ENCODE measurements around the gene SLC66A1.

DNA sequence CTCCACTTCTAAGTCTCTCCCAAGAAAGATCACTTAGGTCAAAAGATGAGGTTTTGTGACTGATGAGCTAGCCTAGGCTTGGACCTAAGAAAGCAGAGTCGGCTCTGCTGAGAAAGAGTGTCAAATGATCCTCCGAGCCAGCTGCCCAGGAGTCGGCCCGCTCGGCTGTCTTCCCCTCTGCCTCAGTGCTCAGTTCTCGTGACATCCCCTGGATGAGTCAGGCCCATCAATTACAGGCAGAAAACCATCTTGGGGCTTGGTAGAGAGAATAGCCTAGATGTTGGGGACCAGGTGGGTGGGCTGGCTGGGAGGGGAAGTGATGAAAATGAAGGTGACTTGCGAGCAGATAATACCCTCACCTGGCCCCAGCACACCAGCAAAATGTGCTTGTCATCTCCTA lies 60.5 kb downstream of the SLC66A1 start:
- TF ChIP-seq, protein P1, sequence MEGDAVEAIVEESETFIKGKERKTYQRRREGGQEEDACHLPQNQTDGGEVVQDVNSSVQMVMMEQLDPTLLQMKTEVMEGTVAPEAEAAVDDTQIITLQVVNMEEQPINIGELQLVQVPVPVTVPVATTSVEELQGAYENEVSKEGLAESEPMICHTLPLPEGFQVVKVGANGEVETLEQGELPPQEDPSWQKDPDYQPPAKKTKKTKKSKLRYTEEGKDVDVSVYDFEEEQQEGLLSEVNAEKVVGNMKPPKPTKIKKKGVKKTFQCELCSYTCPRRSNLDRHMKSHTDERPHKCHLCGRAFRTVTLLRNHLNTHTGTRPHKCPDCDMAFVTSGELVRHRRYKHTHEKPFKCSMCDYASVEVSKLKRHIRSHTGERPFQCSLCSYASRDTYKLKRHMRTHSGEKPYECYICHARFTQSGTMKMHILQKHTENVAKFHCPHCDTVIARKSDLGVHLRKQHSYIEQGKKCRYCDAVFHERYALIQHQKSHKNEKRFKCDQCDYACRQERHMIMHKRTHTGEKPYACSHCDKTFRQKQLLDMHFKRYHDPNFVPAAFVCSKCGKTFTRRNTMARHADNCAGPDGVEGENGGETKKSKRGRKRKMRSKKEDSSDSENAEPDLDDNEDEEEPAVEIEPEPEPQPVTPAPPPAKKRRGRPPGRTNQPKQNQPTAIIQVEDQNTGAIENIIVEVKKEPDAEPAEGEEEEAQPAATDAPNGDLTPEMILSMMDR (IDR thresholded peaks at IDR 0.05): no peak
- TF ChIP-seq EP300 (IDR thresholded peaks at IDR 0.05): no peak
